ENCODE measurements around the gene CPT1A.

DNA sequence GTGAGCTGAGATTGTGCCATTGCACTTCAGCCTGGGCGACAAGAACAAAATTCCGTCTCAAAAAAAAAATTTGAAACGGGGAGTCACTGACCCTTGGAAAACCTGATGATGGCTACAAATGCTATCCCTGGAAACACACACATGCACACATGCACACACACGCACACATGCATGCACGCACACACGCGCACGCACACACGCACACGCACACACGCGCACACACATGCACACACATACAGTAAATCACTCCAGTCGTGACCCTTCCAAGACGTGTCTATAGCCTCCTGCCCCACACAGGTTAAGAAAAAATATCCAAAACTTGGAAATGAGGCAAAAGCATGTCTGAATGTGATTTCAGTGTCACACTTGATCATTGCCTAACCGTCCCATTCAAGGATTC is 6.7 kb upstream of the CPT1A start:
- TF ChIP-seq, protein P1, sequence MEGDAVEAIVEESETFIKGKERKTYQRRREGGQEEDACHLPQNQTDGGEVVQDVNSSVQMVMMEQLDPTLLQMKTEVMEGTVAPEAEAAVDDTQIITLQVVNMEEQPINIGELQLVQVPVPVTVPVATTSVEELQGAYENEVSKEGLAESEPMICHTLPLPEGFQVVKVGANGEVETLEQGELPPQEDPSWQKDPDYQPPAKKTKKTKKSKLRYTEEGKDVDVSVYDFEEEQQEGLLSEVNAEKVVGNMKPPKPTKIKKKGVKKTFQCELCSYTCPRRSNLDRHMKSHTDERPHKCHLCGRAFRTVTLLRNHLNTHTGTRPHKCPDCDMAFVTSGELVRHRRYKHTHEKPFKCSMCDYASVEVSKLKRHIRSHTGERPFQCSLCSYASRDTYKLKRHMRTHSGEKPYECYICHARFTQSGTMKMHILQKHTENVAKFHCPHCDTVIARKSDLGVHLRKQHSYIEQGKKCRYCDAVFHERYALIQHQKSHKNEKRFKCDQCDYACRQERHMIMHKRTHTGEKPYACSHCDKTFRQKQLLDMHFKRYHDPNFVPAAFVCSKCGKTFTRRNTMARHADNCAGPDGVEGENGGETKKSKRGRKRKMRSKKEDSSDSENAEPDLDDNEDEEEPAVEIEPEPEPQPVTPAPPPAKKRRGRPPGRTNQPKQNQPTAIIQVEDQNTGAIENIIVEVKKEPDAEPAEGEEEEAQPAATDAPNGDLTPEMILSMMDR (IDR thresholded peaks at IDR 0.05): no peak
- no peak for TF ChIP-seq POLR2A (IDR thresholded peaks at IDR 0.05)

All from testis (tissue), 2 donors.